HuH-7.5 (cell line): ENCODE results near the gene SLC12A7.
"Not testable (repeated sequence)": the region's sequence is repeated elsewhere in the genome, so short reads cannot be mapped to it uniquely, and the experiment has no call there.

ENCODE experiments used
- DNase-seq: peaks from one replicate; pipeline ENCODE4 v3.0.0; 2011; ENCODE audit warnings: low spot score

SLC12A7 gene

GRCh38 chr5:1095990-1096363, 15.9 kb downstream of the SLC12A7 start:
- no peak for DNase-seq

GRCh38 chr5:1095302-1095989, 16.4 kb downstream of the SLC12A7 start:
- DNase-seq = no peak

GRCh38 chr5:1094670-1095190, 17.1 kb downstream of the SLC12A7 start:
- no peak for DNase-seq

- DNase-seq = no peak
These were observed 18.5 kb downstream of the SLC12A7 start for GRCh38 chr5:1093361-1093760.

GRCh38 chr5:1092122-1092521, 19.7 kb downstream of the SLC12A7 start:
- no peak for DNase-seq

GRCh38 chr5:1091632-1092031, 20.2 kb downstream of the SLC12A7 start:
- DNase-seq = no peak

GRCh38 chr5:1090538-1090937, 21.3 kb downstream of the SLC12A7 start:
- no peak for DNase-seq

- no peak for DNase-seq
These were observed 22.2 kb downstream of the SLC12A7 start for GRCh38 chr5:1089621-1090040.

GRCh38 chr5:1089146-1089545, 22.7 kb downstream of the SLC12A7 start:
- no peak for DNase-seq

GRCh38 chr5:1088726-1089125, 23.1 kb downstream of the SLC12A7 start:
- DNase-seq = no peak

GRCh38 chr5:1088031-1088430, 23.8 kb downstream of the SLC12A7 start:
- no peak for DNase-seq

- no peak for DNase-seq
These were observed 24.4 kb downstream of the SLC12A7 start for GRCh38 chr5:1087428-1087827.

GRCh38 chr5:1086871-1087270, 25.0 kb downstream of the SLC12A7 start:
- DNase-seq = no peak

GRCh38 chr5:1086137-1086536, 25.7 kb downstream of the SLC12A7 start:
- no peak for DNase-seq

- DNase-seq = no peak
These were observed 26.5 kb downstream of the SLC12A7 start for GRCh38 chr5:1085391-1085790.

GRCh38 chr5:1083823-1084605, 27.8 kb downstream of the SLC12A7 start:
- no peak for DNase-seq

- DNase-seq = not testable (repeated sequence)
These were observed 28.8 kb downstream of the SLC12A7 start for GRCh38 chr5:1083026-1083425.

GRCh38 chr5:1081519-1081918, 30.3 kb downstream of the SLC12A7 start:
- no peak for DNase-seq

- DNase-seq = no peak
These were observed 31.4 kb downstream of the SLC12A7 start for GRCh38 chr5:1080432-1080831.

GRCh38 chr5:1079961-1080360, 31.9 kb downstream of the SLC12A7 start:
- no peak for DNase-seq

- no peak for DNase-seq
These were observed 32.4 kb downstream of the SLC12A7 start for GRCh38 chr5:1079486-1079885.

- DNase-seq = no peak
These were observed 33.0 kb downstream of the SLC12A7 start for GRCh38 chr5:1078851-1079250.

- no peak for DNase-seq
These were observed 33.7 kb downstream of the SLC12A7 start for GRCh38 chr5:1078206-1078605.
